C4-2B (cell line): ENCODE results near the gene MRPL45.

ENCODE experiments used
- H3K27ac ChIP-seq: fragments of 450-650 bp; 2 replicates; pipeline ENCODE4 v1.5.1; 2017
- CTCF ChIP-seq: fragments of 450-650 bp; conservative IDR thresholded peaks from 2 replicates; pipeline ENCODE4 v1.5.1; 2017; ENCODE audit warnings: mild to moderate bottlenecking
- ZFX ChIP-seq: fragments of 450-650 bp; IDR thresholded peaks from 2 replicates; pipeline ENCODE4 v1.6.1; 2017

MRPL45 gene

GRCh38 chr17:38339891-38340290, 42.9 kb downstream of the MRPL45 start:
- no peak overlapping the region for H3K27ac ChIP-seq
- TF ChIP-seq ZFX (no peak), CTCF (no peak)

- no peak for TF ChIP-seq CTCF
- no peak for TF ChIP-seq ZFX
- H3K27ac ChIP-seq = no peak overlapping the region
Measured at GRCh38 chr17:38341035-38341721, 44.2 kb downstream of the MRPL45 start.

GRCh38 chr17:38342886-38343607, 46.1 kb downstream of the MRPL45 start:
- TF ChIP-seq ZFX (no peak), CTCF (no peak)
- H3K27ac ChIP-seq = no peak overlapping the region

- no peak for TF ChIP-seq CTCF
- TF ChIP-seq ZFX = no peak
- H3K27ac ChIP-seq = no peak within 1 kb of the TSS
Measured at GRCh38 chr17:38343608-38344419, 46.8 kb downstream of the MRPL45 start, which contains the start of gene GPR179. TSS of gene GPR179 (minus strand) at chr17:38343956. CDS start at chr17:38343789, 167 bp downstream.

- TF ChIP-seq CTCF (no peak), ZFX (no peak)
- H3K27ac ChIP-seq = no peak overlapping the region
Measured at GRCh38 chr17:38344420-38344745, 47.4 kb downstream of the MRPL45 start.

GRCh38 chr17:38345743-38346142, 48.8 kb downstream of the MRPL45 start:
- no peak overlapping the region for H3K27ac ChIP-seq
- TF ChIP-seq CTCF (no peak), ZFX (no peak)
